ENCODE measurements around the gene SRSF10. TPM values are rescaled to one million over a fixed set of nuclear protein-coding genes. Genes with fewer than 3 reads are reported as not detected.

Gene SRSF10
- total and polyA plus RNA-seq, 7 experiments from 2014 or later = 108 to 252 (median 191) TPM

Small RNA genes lying within 50 kb of the gene (microRNA-seq; reads per million reads assigned to microRNA genes)
- not detected for gene MIR378F (ENCODE audit: borderline microRNAs expressed)

Other genes with a start within 250 kb of the SRSF10 start
- 10 to 100 TPM; 28.0 to 36.1 (median 30.4) TPM for gene ELOA, start 236.9 kb downstream of the SRSF10 start, total RNA-seq
- gene ELOA, start 236.9 kb downstream of the SRSF10 start, polyA plus RNA-seq = 10 to 100 TPM; 20.3 to 30.8 TPM
- 10 to 100 TPM; 57.6 to 81.9 (median 76.0) TPM for gene PITHD1, start 201.9 kb downstream of the SRSF10 start, total RNA-seq
- 10 to 100 TPM; 82.2 to 88.9 TPM for gene PITHD1, start 201.9 kb downstream of the SRSF10 start, polyA plus RNA-seq
- 10 to 100 TPM; 40.7 to 83.8 (median 48.2) TPM for gene LYPLA2, start 189.2 kb downstream of the SRSF10 start, total RNA-seq
- 100 to 1,000 TPM in 1 of 2 donors, 10 to 100 TPM in 1; 83.9 to 124 TPM for gene LYPLA2, start 189.2 kb downstream of the SRSF10 start, polyA plus RNA-seq
- gene GALE, start 179.6 kb downstream of the SRSF10 start, total RNA-seq = 10 to 100 TPM in 4 of 5 experiments, 1 to 10 TPM in 1; 8.1 to 21.4 (median 12.7) TPM
- 10 to 100 TPM in 1 of 2 donors, 1 to 10 TPM in 1; 8.5 to 11.5 TPM for gene GALE, start 179.6 kb downstream of the SRSF10 start, polyA plus RNA-seq
- 10 to 100 TPM; 16.2 to 38.9 (median 27.3) TPM for gene HMGCL, start 154.9 kb downstream of the SRSF10 start, total RNA-seq
- gene HMGCL, start 154.9 kb downstream of the SRSF10 start, polyA plus RNA-seq = 10 to 100 TPM; 35.3 to 38.5 TPM
- gene FUCA1, start 112.0 kb downstream of the SRSF10 start, total RNA-seq = 10 to 100 TPM in 3 of 5 experiments, 1 to 10 TPM in 2; 4.9 to 62.7 (median 16.3) TPM
- gene FUCA1, start 112.0 kb downstream of the SRSF10 start, polyA plus RNA-seq = 10 to 100 TPM; 11.5 to 18.2 TPM
- 1 to 10 TPM in 1 of 5 experiments, under 1 TPM in 4; 0.05 to 2.8 (median 0.24) TPM for gene CNR2, start 67.0 kb downstream of the SRSF10 start, total RNA-seq
- gene CNR2, start 67.0 kb downstream of the SRSF10 start, polyA plus RNA-seq = under 1 TPM in 1 of 2 donors, not detected in 1; 0.17 TPM
- 100 to 1,000 TPM; 139 to 180 (median 161) TPM for gene PNRC2, start 20.5 kb downstream of the SRSF10 start, total RNA-seq
- 100 to 1,000 TPM; 142 to 151 TPM for gene PNRC2, start 20.5 kb downstream of the SRSF10 start, polyA plus RNA-seq
- not detected for gene MYOM3, start 131.8 kb upstream of the SRSF10 start, total RNA-seq
- gene MYOM3, start 131.8 kb upstream of the SRSF10 start, polyA plus RNA-seq = not detected
- not detected for gene IL22RA1, start 162.8 kb upstream of the SRSF10 start, total RNA-seq
- not detected for gene IL22RA1, start 162.8 kb upstream of the SRSF10 start, polyA plus RNA-seq
- gene IFNLR1, start 207.0 kb upstream of the SRSF10 start, total RNA-seq = 1 to 10 TPM; 1.0 to 3.9 (median 2.6) TPM
- gene IFNLR1, start 207.0 kb upstream of the SRSF10 start, polyA plus RNA-seq = under 1 TPM; 0.08 to 0.75 TPM

All from naive thymus-derived CD4-positive, alpha-beta T cell (primary cell).